Left hindlimb (tissue), 1 donor: Measurements from ENCODE around the gene SLC38A2.
"Not testable (repeated sequence)": the region's sequence is repeated elsewhere in the genome, so short reads cannot be mapped to it uniquely, and the experiment has no call there.

ENCODE experiments used
- DNase-seq: peaks from one replicate; pipeline ENCODE4 v3.0.0-alpha.2; 2018

Gene SLC38A2

DNA sequence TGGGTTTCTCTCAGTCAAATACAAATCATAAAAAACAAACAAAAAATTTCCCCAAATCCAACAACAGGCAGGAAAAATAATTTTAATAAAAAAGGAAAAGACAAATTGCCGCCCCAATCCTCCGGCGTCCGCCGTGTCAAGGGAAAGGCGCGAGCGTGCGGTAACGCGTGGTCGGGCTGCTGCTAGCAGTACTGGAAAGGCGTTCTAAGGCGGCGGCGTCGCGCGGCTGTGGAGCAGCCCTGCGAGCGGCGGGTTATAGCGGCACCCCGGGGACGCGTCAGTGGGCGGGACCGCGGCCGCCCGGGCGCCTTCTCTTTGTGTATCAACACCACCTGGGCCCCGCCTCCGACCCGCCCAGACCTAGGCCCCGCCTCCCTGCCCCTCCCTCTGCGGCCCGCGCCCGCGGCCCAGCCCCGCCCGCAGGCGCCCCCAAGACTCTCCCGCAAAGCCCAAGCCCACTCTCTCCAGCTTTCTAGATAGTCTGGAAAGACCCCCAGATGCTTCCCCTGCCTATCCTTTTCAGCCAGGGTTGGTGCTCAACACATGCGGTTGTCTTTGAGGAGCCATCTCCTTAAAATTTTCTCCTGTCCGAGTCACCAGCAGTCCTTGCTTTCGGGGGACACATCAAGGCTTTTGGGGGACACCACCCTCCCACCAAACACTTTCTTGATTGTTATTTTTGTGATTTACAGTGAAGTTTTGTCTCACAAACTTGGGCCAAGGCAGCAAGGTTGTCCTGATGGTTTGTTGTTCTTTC is at the start of gene SLC38A2:
SLC38A2 (minus strand) TSS at position 230 of the 757 bp plus-strand sequence. CDS start 1,480 bp downstream, outside the sequence.
- peak; percentile 96 for DNase-seq

- no peak for DNase-seq
These were observed 47.1 kb upstream of the SLC38A2 start for GRCh38 chr12:46419675-46420074.

DNA sequence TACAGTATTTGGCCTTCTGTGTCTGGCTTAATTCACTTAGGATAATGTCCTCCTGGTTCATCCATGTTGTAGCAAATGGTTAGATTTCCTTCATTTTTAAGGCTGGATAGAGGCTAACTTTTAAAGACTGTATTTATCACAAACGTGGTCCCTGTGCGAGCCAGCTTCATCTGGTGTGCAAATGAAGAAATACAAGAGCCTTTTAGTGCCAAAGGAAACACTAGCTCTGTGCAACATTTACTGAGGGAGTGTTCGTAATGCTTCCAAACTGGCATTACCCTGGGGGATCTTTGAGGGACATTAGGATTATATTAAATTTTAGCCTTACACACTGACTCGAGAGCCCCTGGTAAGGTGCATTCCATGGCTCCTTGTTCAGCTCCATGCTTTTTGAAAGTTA is 43.0 kb upstream of the SLC38A2 start:
- DNase-seq = no peak

DNA sequence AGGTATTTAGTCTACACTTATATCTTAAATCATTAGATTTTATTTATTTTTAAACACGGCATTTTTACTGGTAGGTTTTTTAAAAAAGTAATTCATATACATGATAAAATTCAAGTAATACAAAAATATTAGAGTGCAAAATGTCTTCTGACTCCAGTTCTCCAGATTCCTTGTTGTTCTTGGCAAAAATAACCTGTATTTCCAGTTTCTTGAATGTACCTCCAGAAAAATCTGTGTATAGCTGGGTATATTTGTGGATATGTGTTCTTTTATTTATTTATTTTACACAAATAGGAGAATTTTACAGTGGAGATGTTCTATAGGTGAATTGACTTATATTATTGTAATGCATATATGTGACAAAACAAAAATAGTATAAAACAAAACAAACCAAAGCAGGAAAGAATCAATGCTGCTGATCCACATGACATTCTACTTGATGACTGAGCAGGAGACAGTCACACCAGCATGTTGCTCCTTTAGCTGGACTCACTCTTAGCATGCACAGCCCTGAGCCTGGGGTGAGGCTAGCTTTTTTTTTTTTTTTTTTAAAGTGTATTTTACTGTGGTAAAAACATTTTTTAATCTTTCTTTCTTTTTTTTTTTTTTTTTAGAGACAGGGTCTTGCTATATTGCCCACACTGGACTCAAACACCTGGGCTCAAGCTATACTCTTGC is 42.2 kb upstream of the SLC38A2 start:
- DNase-seq = no peak

- no peak for DNase-seq
These were observed 40.8 kb upstream of the SLC38A2 start for GRCh38 chr12:46413368-46413767.

GRCh38 chr12:46412857-46413256 is 40.3 kb upstream of the SLC38A2 start:
- DNase-seq = no peak

DNA sequence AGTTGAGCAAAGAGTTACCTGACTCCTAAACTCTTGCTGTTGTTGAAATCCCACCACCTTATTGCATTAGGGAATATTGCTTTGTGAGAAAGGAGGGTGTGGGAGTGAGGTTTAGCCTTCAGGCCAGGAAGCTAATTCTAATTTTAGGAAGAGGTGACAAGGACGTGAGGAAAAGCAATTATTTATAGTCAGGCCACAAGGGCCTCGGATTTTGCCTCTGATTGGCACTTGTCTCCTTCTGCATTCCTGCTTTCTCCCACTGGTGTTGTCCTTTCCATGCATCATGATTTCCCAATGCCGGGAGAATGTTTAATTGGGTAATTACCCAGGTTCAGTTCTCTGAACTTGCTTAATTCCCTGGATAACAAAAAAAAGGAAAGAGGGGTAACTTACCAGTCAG is 37.9 kb upstream of the SLC38A2 start:
- no peak for DNase-seq

DNA sequence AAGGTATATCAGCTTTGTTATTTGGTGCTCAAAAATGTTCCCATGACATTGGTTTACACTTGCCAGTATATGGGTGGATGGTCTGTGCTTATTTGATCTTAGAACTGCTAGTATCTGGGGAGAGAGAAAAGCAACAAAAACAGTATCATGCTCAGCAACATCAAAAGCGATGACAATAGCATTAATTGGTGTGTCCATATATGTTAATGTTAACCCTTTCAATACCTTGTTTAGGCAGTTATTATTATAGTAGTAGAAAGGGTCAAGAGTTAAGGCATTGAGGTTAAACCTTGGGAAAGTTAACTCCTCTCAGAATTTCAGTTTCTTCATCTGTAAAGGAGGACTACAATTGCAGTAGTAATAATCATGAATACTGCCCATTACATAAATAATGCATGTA is 37.4 kb upstream of the SLC38A2 start:
- no peak for DNase-seq

DNA sequence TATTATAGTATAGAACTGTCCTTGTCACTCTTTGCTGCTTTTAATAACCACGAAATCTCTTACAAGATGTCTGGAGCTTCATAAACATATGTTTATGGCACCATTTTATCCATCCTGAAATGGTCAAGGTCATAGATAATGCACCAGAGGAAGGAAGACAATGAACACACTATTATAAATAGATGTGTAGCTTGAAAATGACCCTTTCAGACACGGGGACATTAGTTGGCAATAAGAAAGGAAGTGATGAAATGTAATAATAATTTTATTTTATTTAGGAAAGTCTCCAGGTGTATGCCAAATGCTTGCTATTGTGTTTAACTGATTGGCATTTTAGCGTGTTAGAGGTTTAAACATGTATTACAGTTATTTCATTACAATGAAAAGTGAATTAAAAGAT is 36.8 kb upstream of the SLC38A2 start:
- no peak for DNase-seq

DNA sequence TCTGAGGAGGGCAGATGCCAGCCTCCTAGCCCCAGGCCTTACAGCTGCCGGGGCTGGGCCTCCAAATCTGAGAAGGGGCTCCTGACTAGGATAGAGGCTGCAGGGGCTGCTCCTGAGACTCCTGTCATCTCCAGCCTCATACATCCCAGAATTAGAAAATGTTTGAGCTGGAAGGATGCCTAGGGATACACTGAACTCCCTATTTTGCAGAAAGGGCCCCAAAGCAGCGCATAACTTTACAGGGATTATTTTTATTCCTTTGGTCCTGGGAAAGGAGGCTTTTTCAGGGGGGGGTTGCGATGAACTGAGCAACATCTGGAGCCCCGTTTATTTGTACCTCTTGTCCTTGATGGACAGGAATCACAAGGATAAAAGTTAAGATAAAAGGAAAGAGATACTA is 35.9 kb upstream of the SLC38A2 start:
- DNase-seq = no peak

- DNase-seq = no peak
These were observed 34.8 kb upstream of the SLC38A2 start for GRCh38 chr12:46407361-46407760.

- DNase-seq = no peak
These were observed 33.9 kb upstream of the SLC38A2 start for GRCh38 chr12:46406352-46407027.

- no peak for DNase-seq
These were observed 32.2 kb upstream of the SLC38A2 start for GRCh38 chr12:46404733-46405132.

DNA sequence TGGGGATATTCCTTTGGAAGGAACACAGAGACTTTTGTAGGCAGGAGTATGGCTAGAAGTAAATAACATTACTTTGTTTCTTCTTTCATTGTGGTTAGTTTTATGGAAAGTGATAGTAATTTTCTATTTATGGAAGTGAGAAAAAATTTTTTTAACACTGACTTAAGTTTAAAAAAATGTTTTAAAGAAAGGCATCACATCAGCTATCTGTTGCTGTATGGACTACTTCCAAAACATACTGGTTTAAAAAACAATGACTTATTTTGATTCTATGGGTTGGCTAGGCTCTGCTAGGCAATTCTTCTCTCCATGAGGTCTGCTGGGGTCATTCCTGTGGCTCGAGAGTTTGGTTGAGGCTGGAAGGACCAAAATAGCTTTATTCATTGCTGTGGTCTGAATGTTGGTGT is 31.7 kb upstream of the SLC38A2 start:
- DNase-seq = no peak

DNA sequence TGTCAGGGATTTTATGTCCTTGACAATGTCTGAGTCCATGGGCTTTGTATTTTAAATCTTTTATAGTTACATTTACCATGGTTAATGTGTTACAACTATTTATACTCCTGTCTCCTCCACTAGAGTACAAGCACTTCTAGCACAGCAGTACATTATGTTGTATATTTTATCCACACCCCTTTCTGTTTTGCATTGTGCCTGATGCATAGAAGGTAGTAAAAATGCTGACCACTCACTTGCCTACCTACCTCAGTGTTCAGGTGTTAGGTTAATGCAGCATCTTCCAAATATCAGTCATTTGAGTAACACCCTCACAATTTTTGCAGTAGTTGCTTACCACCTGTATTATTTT is 31.1 kb upstream of the SLC38A2 start:
- DNase-seq = no peak

DNA sequence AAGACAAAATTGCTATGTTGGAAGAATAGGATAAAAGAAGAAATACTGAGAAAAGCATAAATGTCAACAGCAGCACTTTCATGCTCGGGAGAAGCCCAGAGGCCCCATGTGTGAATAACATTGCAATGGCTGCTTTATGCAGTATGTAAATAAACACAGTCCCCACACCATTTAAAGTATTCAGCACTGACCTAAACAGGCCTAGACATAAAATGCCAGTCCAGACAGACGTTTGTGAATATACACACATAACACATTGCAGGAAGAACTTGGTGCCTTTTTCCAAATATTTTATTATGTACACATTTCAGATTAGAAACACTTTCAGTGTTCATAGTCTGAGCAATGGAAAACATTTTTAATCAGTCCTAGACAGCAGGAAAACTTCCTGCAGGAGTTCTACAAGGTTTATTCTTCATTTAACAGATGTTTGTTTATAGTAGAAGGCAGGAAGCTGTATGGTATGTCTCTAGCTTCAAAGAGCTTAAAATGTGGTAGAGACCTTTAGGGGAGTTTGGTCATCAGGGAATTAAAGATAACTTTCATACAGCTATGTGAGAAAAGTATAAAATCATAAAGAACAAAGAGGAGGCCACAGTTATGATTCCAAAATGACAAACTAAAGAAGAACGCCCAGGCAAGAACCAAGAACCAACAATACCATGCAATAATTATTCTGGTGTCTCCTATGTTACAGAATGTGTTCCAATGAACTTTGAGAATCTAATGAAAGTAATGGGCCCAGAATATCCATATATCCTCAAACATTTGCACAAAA is 30.6 kb upstream of the SLC38A2 start:
- DNase-seq = no peak

DNA sequence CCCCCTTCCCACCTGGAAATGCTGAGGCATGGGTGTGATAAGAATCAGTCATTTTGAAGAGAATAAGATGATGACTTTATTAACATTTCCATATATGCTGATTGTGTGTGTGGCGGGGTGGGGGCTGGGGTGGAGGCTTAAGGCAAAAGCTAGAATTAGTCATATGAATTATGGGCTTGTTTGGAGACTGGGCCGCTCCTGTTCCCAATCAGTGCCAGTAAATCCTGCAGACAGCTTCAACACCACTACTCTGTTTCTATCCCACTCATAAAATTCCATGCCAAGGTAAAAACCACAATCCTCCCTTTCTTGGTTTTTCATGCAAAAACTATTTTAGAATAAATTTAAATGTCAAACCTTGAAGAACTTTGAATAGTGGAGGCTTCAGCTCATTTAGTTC is 29.9 kb upstream of the SLC38A2 start:
- DNase-seq = peak; percentile 65

GRCh38 chr12:46401662-46402061 is 29.1 kb upstream of the SLC38A2 start:
- peak; percentile 68 for DNase-seq

- DNase-seq = no peak
These were observed 27.8 kb upstream of the SLC38A2 start for GRCh38 chr12:46400406-46400805.

DNA sequence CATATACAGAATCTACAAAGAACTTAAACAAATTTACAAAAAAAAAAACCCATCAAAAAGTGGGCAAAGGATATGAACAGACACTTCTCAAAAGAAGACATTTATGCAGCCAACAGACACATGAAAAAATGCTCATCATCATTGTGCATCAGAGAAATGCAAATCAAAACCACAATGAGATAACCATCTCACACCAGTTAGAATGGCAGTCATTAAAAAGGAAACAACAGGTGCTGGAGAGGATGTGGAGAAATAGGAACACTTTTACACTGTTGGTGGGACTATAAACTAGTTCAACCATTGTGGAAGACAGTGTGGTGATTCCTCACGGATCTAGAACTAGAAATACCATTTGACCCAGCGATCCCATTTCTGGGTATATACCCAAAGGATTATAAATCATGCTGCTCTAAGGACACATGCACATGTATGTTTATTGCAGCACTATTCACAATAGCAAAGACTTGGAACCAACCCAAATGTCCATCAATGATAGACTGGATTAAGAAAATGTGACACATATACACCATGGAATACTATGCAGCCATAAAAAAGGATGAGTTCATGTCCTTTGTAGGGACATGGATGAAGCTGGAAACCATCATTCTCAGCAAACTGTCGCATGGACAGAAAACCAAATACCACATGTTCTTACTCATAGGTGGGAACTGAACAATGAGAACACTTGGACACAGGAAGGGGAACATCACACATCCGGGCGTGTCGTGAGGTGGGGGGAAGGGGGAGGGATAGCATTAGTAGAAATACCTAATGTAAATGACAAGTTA is 27.1 kb upstream of the SLC38A2 start:
- not testable (repeated sequence) for DNase-seq

- no peak for DNase-seq
These were observed 24.3 kb upstream of the SLC38A2 start for GRCh38 chr12:46396826-46397225.

DNA sequence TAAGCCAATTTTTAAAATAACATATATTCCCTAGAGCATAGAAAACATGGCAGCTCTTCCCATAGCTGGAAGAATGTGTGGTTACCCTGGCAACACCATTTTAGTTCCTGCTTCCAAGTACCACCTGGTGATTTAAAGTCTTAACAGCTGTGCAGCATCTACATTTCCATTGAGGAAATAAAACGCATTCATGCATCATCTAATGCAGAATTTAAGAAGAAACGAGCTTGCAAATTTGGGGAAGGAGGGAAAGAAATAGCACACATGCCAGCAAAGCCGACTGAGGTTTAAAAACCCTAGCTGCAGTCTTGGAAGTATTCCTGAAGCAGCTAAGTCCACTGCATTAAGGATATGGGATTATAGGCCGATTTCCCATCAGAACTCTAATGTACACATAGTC is 22.8 kb upstream of the SLC38A2 start:
- no peak for DNase-seq
